ES-I3 (cell line): ENCODE data around the gene ZMYND8.
"Not testable (repeated sequence)": the region's sequence is repeated elsewhere in the genome, so short reads cannot be mapped to it uniquely, and the experiment has no call there.

Experiments
- H3K36me3 ChIP-seq: 2 replicates; pipeline ENCODE4 v1.6.1; 2013; ENCODE audit warnings: mild to moderate bottlenecking, low read length, control low read depth, moderate library complexity; ENCODE audit not compliant: insufficient read depth
- H3K4me1 ChIP-seq: 2 replicates; pipeline ENCODE4 v1.6.1; 2013; ENCODE audit warnings: mild to moderate bottlenecking, control low read depth, low read length; ENCODE audit not compliant: insufficient read depth
- H3K9ac ChIP-seq: 2 replicates; pipeline ENCODE4 v1.6.1; 2013; ENCODE audit warnings: low read depth, mild to moderate bottlenecking, low read length, moderate library complexity
- H3K9me3 ChIP-seq: 2 replicates; pipeline ENCODE4 v1.6.1; 2013; ENCODE audit warnings: mild to moderate bottlenecking, low read length, moderate library complexity; ENCODE audit not compliant: control insufficient read depth, insufficient read depth

ZMYND8 gene

DNA sequence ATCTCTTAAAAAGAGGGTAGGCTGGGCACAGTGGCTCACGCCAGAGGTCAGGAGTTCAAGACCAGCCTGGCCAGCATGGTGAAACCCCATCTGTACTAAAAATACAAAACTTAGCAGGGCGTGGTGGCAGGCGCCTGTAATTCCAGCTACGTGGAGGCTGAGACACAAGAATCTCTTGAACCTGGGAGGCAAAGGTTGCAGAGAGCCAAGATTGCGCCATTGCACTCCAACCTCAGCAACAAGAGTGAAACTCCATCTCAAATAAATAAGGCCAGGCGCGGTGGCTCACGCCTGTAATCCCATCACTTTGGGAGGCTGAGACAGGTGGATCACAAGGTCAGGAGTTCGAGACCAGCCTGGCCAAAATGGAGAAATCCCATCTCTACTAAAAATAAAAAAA lies 48.9 kb downstream of the ZMYND8 start:
- H3K9me3 ChIP-seq, H3K9ac ChIP-seq: not testable (repeated sequence)
- peaks cover 12% of the 10 kb centered on the region for H3K4me1 ChIP-seq
- H3K36me3 ChIP-seq, result peaks cover 31% of the 10 kb centered on the region

DNA sequence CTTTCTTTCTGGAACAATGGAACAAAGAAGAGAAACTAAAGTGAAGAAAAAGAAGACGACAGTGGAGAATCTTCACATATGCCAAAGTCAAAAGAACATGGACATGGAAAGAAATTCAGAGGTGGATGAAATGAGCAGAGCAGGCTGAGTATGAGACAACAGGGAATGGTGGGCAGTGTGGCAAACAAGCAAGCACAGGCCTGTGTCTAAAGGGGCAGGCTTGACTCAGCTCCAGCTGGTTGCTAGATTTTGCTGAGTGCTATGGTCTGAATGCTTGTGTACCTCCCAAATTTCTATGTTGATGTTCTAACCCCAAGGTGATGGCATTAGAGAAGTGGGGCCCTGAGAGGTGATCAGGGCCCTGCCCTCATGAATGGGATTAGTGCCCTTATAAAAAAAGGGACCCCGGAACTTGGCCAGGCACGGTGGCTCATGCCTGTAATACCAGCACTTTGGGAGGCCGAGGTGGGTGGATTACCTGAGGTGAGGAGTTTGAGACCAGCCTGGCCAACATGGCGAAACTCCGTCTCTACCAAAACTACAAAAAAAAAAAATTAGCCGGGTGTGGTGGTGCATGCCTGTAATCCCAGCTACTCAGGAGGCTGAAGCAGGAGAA lies 49.6 kb downstream of the ZMYND8 start:
- H3K9ac ChIP-seq, result no peak overlapping the region
- peaks cover 12% of the 10 kb centered on the region for H3K4me1 ChIP-seq
- no peaks in the 10 kb centered on the region for H3K9me3 ChIP-seq
- peaks cover 33% of the 10 kb centered on the region for H3K36me3 ChIP-seq

- H3K9ac ChIP-seq, result no peak overlapping the region
- peaks cover 9% of the 10 kb centered on the region for H3K4me1 ChIP-seq
- no peaks in the 10 kb centered on the region for H3K9me3 ChIP-seq
- H3K36me3 ChIP-seq, result peaks cover 35% of the 10 kb centered on the region
Measured at GRCh38 chr20:47306095-47306494, 50.4 kb downstream of the ZMYND8 start.

DNA sequence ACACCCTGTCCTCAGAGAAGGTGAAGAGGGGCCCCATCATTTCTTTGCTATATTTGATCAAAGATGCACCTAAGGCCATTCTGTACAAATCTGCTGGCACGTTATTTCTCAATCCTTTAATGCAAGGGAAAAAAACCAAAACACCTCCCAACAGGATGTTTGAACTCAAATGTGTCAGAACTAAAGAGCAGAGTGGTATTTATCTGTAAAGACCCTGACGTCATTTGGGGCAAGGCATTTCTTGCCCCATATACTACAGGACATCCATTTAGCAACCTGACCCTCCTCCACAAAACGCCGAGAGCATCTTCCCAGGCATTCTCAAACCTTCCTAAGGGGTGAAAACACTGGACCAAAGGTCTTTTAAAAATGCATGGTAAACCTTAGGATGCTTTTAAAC lies 50.8 kb downstream of the ZMYND8 start:
- H3K9ac ChIP-seq, result no peak overlapping the region
- peaks cover 35% of the 10 kb centered on the region for H3K36me3 ChIP-seq
- H3K4me1 ChIP-seq, result peaks cover 6% of the 10 kb centered on the region
- no peaks in the 10 kb centered on the region for H3K9me3 ChIP-seq

- H3K9me3 ChIP-seq, result no peaks in the 10 kb centered on the region
- no peak overlapping the region for H3K9ac ChIP-seq
- peaks cover 37% of the 10 kb centered on the region for H3K36me3 ChIP-seq
- peaks cover 5% of the 10 kb centered on the region for H3K4me1 ChIP-seq
Measured at GRCh38 chr20:47304287-47304686, 52.2 kb downstream of the ZMYND8 start.

- Histone ChIP-seq H3K4me1 (peaks cover 5% of the 10 kb centered on the region), H3K9me3 (no peaks in the 10 kb centered on the region), H3K9ac (no peak overlapping the region), H3K36me3 (peaks cover 37% of the 10 kb centered on the region)
Measured at GRCh38 chr20:47303736-47304135, 52.8 kb downstream of the ZMYND8 start.

GRCh38 chr20:47300071-47300470 lies 56.4 kb downstream of the ZMYND8 start:
- Histone ChIP-seq H3K4me1 (peaks cover 5% of the 10 kb centered on the region), H3K9me3 (no peaks in the 10 kb centered on the region), H3K36me3 (peaks cover 50% of the 10 kb centered on the region), H3K9ac (no peak overlapping the region)

DNA sequence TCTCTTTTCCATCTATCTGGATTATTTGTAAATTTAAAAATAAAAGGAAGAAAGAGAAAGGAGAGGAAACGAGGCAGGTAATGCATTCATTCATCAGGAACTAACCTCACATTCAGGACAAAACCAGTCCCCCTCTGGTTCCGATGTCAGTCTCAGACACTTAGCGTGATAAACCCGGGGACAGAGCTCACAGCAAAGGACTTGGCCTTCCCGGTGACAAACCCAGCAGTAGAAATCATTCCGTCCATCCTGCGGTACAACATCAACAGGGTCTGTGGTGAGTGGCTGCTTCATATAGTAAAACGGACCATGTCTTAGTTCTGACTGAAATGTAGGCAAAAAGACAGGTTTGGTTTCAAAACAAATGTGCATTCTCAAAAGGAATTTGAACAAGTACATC lies 57.9 kb downstream of the ZMYND8 start:
- H3K4me1 ChIP-seq, result no peaks in the 10 kb centered on the region; the same call in none of the 2 replicates
- H3K9me3 ChIP-seq, result no peaks in the 10 kb centered on the region
- H3K9ac ChIP-seq, result no peak overlapping the region
- peaks cover 62% of the 10 kb centered on the region for H3K36me3 ChIP-seq

- H3K9ac ChIP-seq, result no peak overlapping the region
- H3K36me3 ChIP-seq, result peaks cover 65% of the 10 kb centered on the region
- H3K4me1 ChIP-seq, result no peaks in the 10 kb centered on the region; the same call in 1 of the 2 replicates
- no peaks in the 10 kb centered on the region for H3K9me3 ChIP-seq
Measured at GRCh38 chr20:47297746-47298145, 58.8 kb downstream of the ZMYND8 start.

DNA sequence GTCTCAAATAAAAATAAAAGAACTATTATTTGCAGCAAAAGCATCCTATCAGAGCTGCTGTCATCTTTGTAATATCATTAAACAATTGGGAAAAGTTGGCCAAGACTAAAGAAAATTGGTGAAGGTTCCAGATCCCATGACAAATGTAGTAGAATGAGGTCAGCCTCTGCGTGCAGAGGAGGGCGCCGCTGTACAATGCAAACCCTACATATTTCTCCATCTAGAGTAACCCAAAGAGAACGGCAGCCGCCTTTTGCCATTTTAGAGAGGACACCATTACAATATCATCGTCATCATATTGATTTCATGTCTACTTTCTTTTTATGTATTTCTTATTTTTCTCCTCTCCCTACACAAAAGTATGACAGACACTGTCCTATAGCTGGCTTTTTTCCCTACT lies 59.5 kb downstream of the ZMYND8 start:
- H3K9me3 ChIP-seq, result no peaks in the 10 kb centered on the region
- H3K36me3 ChIP-seq, result peaks cover 63% of the 10 kb centered on the region
- no peaks in the 10 kb centered on the region for H3K4me1 ChIP-seq
- no peak overlapping the region for H3K9ac ChIP-seq

DNA sequence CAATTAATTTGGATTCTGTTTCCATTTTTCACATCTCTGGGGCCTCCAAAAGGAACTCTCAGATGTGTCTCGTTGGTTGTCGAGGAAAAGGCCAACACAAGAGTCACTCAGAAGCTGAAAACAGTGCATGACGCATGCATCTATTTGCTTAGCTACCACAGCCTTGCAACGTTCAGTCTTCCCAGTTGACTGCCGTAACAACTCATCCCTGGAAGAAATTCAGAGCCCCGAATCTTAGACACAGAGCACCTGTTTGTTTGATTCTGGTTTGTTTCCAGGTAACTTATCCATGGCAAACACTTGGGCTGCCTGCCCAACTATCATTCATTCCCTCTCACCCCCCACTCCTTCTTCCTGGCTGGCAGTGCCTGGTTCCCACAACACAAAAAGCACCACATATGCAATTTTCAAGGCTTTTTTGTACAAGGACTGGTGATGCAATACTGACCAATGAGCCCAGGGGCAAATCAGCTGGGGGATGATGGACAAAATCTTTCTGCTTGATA lies 60.5 kb downstream of the ZMYND8 start:
- Histone ChIP-seq H3K9ac (no peak overlapping the region), H3K36me3 (peaks cover 68% of the 10 kb centered on the region), H3K9me3 (no peaks in the 10 kb centered on the region), H3K4me1 (no peaks in the 10 kb centered on the region)

- no peaks in the 10 kb centered on the region for H3K4me1 ChIP-seq
- peaks cover 69% of the 10 kb centered on the region for H3K36me3 ChIP-seq
- H3K9ac ChIP-seq, result no peak overlapping the region
- H3K9me3 ChIP-seq, result no peaks in the 10 kb centered on the region
Measured at GRCh38 chr20:47295129-47295813, 61.2 kb downstream of the ZMYND8 start.

DNA sequence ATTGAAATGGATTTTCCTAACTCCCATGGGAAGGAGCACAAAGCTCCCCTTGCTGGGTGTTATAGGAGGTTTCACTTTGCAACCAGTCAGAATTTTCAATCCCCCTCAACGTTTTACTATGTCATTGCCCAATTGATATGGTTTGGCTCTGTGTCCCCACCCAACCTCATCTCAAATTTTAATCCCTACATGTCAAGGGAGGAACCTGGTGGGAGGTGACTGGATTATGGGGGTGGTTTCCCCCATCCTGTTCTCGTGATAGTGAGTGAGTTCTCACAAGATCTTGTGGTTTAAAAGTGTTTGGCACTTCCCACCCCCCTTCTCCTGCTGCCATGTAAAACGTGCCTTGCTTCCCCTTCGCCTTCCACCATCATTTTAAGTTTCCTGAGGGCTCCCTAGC lies 62.9 kb downstream of the ZMYND8 start:
- Histone ChIP-seq H3K9ac (no peak overlapping the region), H3K36me3 (peaks cover 63% of the 10 kb centered on the region), H3K4me1 (no peaks in the 10 kb centered on the region), H3K9me3 (no peaks in the 10 kb centered on the region)

- H3K9me3 ChIP-seq, result no peaks in the 10 kb centered on the region
- peaks cover 59% of the 10 kb centered on the region for H3K36me3 ChIP-seq
- no peaks in the 10 kb centered on the region for H3K4me1 ChIP-seq
Measured at GRCh38 chr20:47292581-47292980, 63.9 kb downstream of the ZMYND8 start.

More at GRCh38 chr20:47292581-47292980, 63.9 kb downstream of the ZMYND8 start:
- H3K9ac ChIP-seq, result no peak overlapping the region
